Smooth muscle cell of the umbilical artery (primary cell): ENCODE data around the gene KTN1. TPM values are rescaled to one million over a fixed set of nuclear protein-coding genes. Genes with fewer than 3 reads are reported as not detected.

Source experiments
- total RNA-seq: library from RNA; depleted of rRNA; stranded (reverse); fragments of >200 nt; gene quantifications from 2 replicates; pipeline ENCODE4 v1.2.3, GENCODE V29; 2014

The KTN1 gene, protein sequence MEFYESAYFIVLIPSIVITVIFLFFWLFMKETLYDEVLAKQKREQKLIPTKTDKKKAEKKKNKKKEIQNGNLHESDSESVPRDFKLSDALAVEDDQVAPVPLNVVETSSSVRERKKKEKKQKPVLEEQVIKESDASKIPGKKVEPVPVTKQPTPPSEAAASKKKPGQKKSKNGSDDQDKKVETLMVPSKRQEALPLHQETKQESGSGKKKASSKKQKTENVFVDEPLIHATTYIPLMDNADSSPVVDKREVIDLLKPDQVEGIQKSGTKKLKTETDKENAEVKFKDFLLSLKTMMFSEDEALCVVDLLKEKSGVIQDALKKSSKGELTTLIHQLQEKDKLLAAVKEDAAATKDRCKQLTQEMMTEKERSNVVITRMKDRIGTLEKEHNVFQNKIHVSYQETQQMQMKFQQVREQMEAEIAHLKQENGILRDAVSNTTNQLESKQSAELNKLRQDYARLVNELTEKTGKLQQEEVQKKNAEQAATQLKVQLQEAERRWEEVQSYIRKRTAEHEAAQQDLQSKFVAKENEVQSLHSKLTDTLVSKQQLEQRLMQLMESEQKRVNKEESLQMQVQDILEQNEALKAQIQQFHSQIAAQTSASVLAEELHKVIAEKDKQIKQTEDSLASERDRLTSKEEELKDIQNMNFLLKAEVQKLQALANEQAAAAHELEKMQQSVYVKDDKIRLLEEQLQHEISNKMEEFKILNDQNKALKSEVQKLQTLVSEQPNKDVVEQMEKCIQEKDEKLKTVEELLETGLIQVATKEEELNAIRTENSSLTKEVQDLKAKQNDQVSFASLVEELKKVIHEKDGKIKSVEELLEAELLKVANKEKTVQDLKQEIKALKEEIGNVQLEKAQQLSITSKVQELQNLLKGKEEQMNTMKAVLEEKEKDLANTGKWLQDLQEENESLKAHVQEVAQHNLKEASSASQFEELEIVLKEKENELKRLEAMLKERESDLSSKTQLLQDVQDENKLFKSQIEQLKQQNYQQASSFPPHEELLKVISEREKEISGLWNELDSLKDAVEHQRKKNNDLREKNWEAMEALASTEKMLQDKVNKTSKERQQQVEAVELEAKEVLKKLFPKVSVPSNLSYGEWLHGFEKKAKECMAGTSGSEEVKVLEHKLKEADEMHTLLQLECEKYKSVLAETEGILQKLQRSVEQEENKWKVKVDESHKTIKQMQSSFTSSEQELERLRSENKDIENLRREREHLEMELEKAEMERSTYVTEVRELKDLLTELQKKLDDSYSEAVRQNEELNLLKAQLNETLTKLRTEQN (N-terminal part only)
- 158 and 191 TPM in 2 replicates for total RNA-seq

DNA sequence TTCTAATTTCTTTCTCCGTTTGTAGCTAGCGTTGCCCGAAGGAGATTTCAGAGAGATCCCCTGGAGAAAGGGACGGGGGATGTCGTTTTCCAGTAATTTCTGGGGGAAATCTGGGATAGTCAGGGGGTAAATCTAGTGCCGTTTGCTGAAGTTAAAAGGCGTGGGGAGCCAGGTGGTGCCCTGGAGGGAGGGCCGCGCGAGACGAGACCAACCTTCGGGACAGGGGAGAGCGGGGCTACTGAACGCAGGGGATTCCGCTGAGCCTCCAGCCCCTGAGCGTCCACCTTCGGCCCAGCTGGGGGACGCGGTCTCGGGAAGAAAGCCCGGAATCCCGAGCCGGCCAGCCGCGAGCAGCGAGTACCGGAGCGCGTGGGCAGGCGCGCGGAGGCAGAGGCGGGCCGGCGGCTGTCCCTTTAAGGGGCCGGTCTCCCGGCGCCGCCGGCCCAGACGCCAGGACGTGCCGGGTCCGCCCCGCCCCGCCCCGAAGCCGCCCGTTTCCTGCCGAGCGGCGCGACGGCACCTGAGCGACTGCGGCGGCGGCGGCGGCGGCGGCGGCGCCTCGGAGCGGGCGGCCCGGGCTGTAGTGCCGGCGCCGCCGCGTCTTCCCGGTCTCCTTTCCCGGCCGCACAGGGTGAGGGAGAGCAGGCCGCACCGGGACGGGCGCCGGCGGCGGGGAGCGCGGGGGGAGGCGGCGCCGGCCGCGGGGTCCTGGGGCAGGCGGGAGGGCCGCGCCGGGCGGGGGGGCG is at the start of gene KTN1:
Gene KTN1, plus strand, starts transcription at position 484 of the 746 bp plus-strand sequence. CDS start 31,842 bp downstream, outside the sequence.

Other genes with a start within 250 kb of the KTN1 start
- gene ATG14, start 168.4 kb upstream of the KTN1 start, total RNA-seq, result 12.8 and 13.1 TPM in 2 replicates
- not detected in 2 replicates for gene TBPL2, start 139.6 kb upstream of the KTN1 start, total RNA-seq